A673 (cell line): Measurements from ENCODE around the gene MYLK2. TPM values are rescaled to one million over a fixed set of nuclear protein-coding genes. Genes with fewer than 3 reads are reported as not detected.

Experiments
- BruUV-seq: library from RNA; stranded (reverse); fragments of 400-500 nt; replicated peaks from 2 replicates; lab custom pipeline; 2021; lab: Mats Ljungman, UMichigan
- CTCF ChIA-PET: fragments of 300-600 bp; sonication (Branson Sonifier 250); formaldehyde crosslinking; loops from one replicate; lab custom pipeline; 2022; ENCODE audit warnings: antibody characterized with exemption; lab: Charles Lee
- POLR2A ChIA-PET: fragments of 300-600 bp; sonication (Branson Sonifier 250); formaldehyde crosslinking; loops from one replicate; lab custom pipeline; 2022; ENCODE audit warnings: antibody characterized with exemption; ENCODE audit not compliant: low non-redundant PET; lab: Charles Lee
- DNase-seq: peaks from one replicate; pipeline ENCODE4 v3.0.0-alpha.2; 2015; ENCODE audit warnings: low spot score
- H3K27ac ChIP-seq: fragments of 200-600 bp; sonication (generic); 2 replicates; pipeline ENCODE4 v1.5.1; 2016; ENCODE audit warnings: mixed run types, low read depth, mild to moderate bottlenecking, mixed read lengths, antibody characterized with exemption, low read length; ENCODE audit not compliant: poor library complexity, severe bottlenecking
- H3K27me3 ChIP-seq: fragments of 200-600 bp; sonication (generic); replicated peaks from 2 replicates; pipeline ENCODE4 v1.6.1; 2017; ENCODE audit warnings: mixed run types, low read depth, mild to moderate bottlenecking, mixed read lengths, antibody characterized with exemption, low read length; ENCODE audit not compliant: insufficient read depth, poor library complexity
- H3K36me3 ChIP-seq: fragments of 200-600 bp; sonication (generic); 2 replicates; pipeline ENCODE4 v1.6.1; 2016; ENCODE audit warnings: mixed run types, mild to moderate bottlenecking, mixed read lengths, antibody characterized with exemption, low read length; ENCODE audit not compliant: insufficient read depth, poor library complexity, severe bottlenecking
- H3K4me1 ChIP-seq: fragments of 200-600 bp; sonication (generic); 2 replicates; pipeline ENCODE4 v1.6.1; 2017; ENCODE audit warnings: mixed run types, mild to moderate bottlenecking, mixed read lengths, antibody characterized with exemption, low read length; ENCODE audit not compliant: insufficient read depth, poor library complexity, severe bottlenecking
- H3K4me3 ChIP-seq: fragments of 200-600 bp; sonication (generic); 2 replicates; pipeline ENCODE4 v1.5.1; 2016; ENCODE audit warnings: low read depth, mixed run types, mild to moderate bottlenecking, mixed read lengths, low read length; ENCODE audit not compliant: poor library complexity, severe bottlenecking
- H3K9me3 ChIP-seq: fragments of 200-600 bp; sonication (generic); 2 replicates; pipeline ENCODE4 v1.6.1; 2016; ENCODE audit warnings: mixed run types, low read depth, mild to moderate bottlenecking, mixed read lengths, antibody characterized with exemption, low read length; ENCODE audit not compliant: poor library complexity, severe bottlenecking
- CTCF ChIP-seq: fragments of 300-800, 200-600 bp; sonication (generic); conservative IDR thresholded peaks from 2 replicates; pipeline ENCODE4 v1.5.1; 2017; ENCODE audit warnings: low read depth, mild to moderate bottlenecking, antibody characterized with exemption, low read length, moderate library complexity, mixed read lengths
- EZH2 ChIP-seq: fragments of 200-600 bp; sonication (generic); IDR thresholded peaks from 2 replicates; pipeline ENCODE4 v1.6.1; 2017; ENCODE audit warnings: borderline replicate concordance, low read depth, mild to moderate bottlenecking, mixed read lengths, antibody characterized with exemption, low read length; ENCODE audit not compliant: poor library complexity, severe bottlenecking
- intact Hi-C: fragments of 100-400 bp; cut with micrococcal nuclease; formaldehyde crosslinking; loops from one replicate; pipeline ENCODE4 v1.10.0; 2022; ENCODE audit not compliant: unreplicated experiment
- total RNA-seq: library from RNA; stranded (reverse); gene quantifications from 2 replicates; pipeline ENCODE4 v1.2.3, GENCODE V29; 2021

MYLK2 gene
- total RNA-seq, 1 experiment from 2014 or later = 1.3 TPM

DNA sequence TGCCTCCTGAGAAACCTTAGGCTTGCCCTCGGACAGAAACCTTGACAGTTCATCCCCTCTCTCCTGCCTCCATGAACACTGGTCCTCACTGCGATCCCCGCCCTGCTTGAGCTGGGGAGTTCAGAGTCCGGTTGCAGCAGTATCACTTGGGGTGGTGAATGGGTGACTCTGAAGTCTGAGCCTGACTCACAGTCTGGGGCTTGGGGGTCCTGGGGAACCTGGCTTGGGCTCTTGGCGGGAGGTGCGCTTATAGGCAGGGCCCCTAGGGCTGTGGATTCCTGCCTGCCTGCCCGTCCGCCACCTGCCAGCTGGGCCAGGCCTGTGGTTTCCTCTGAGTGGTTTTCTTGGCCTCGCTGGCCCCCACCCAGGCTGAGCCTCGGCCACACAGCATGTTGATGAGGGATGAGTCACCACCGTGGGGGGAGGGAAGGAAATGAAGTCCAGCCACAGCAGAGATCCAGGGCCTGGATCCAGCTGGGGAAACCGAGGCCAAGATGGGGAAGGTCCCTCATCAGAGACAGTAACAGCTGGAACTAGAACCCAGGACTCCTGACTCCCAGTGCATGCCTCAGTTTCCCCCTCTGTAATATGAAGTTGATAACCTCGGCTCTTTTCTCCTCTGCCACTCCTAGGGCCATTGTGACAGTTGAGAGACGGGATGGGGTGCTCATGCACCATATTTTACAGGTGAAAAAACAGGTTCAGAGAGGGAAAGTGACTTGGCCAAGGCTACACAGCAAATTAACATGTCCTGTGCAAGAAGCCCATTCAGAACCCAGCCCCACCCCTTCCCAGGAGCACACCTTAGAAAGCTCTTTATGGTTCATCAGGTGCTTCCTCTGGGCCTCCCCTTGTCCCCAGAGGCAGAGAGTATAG is 17.1 kb downstream of the MYLK2 start:
- H3K9me3 ChIP-seq = no peaks in the 10 kb centered on the region
- intact Hi-C loops = no loop called here
- ChIA-PET POLR2A (no interaction called here), CTCF (no interaction called here)
- DNase-seq = no peak
- H3K36me3 ChIP-seq = no peaks in the 10 kb centered on the region
- no peak overlapping the region for H3K4me3 ChIP-seq
- no peak overlapping the region for H3K27ac ChIP-seq
- TF ChIP-seq EZH2 (no peak), CTCF (no peak)
- H3K27me3 ChIP-seq = no peaks in the 10 kb centered on the region
- H3K4me1 ChIP-seq = no peaks in the 10 kb centered on the region
- no TSS peak for BruUV-seq

GRCh38 chr20:31836853-31837608 is 17.9 kb downstream of the MYLK2 start:
- no peak overlapping the region for H3K4me3 ChIP-seq
- H3K36me3 ChIP-seq = no peaks in the 10 kb centered on the region
- no peaks in the 10 kb centered on the region for H3K27me3 ChIP-seq
- DNase-seq = no peak
- no peak overlapping the region for H3K27ac ChIP-seq
- BruUV-seq = no TSS peak
- TF ChIP-seq EZH2 (no peak), CTCF (no peak)
- no peaks in the 10 kb centered on the region for H3K4me1 ChIP-seq
- POLR2A ChIA-PET = no interaction called here
- CTCF ChIA-PET = no interaction called here
- intact Hi-C loops = no loop called here
- no peaks in the 10 kb centered on the region for H3K9me3 ChIP-seq

GRCh38 chr20:31837896-31838397 is 18.8 kb downstream of the MYLK2 start:
- H3K4me3 ChIP-seq = no peak overlapping the region
- CTCF ChIA-PET = interaction anchor here (0.5 to 1.1 kb wide), 2 partner anchors 9 to 43 kb away, joined by 3 read pairs; no protein-coding TSS in a partner anchor
- intact Hi-C loops = no loop called here
- H3K27me3 ChIP-seq = no peaks in the 10 kb centered on the region
- TF ChIP-seq CTCF = no peak
- no TSS peak for BruUV-seq
- no peaks in the 10 kb centered on the region for H3K36me3 ChIP-seq
- POLR2A ChIA-PET = interaction anchor here (0.5 kb wide), 1 partner anchor 369 kb away, joined by 11 read pairs; no protein-coding TSS in a partner anchor
- no peak for DNase-seq
- no peaks in the 10 kb centered on the region for H3K4me1 ChIP-seq
- no peak overlapping the region for H3K27ac ChIP-seq
- no peaks in the 10 kb centered on the region for H3K9me3 ChIP-seq
